Measurements from ENCODE around the gene SNTG2. TPM values are rescaled to one million over a fixed set of nuclear protein-coding genes. Genes with fewer than 3 reads are reported as not detected.

Gene SNTG2
- total RNA-seq, 1 experiment from 2014 or later = not detected

DNA sequence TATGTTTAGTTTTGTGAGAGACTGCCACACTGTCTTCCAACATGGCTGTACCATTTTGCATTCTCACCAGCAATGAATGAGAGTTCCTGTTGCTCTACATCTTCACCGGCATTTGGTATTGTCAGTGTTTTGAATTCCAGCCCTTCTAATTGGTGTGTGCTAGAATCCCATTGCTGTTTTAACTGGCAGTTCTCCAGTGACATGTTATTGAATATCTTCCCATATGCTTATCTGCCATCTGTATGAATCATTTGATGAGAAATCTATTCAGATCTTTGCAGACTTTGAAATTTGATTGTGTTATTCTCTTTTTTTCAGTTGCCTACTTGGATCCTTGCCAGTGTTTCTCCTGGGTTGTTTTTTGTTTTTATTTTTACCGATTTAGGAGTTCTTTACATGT is 99.0 kb downstream of the SNTG2 start:
- TF ChIP-seq, protein P1, sequence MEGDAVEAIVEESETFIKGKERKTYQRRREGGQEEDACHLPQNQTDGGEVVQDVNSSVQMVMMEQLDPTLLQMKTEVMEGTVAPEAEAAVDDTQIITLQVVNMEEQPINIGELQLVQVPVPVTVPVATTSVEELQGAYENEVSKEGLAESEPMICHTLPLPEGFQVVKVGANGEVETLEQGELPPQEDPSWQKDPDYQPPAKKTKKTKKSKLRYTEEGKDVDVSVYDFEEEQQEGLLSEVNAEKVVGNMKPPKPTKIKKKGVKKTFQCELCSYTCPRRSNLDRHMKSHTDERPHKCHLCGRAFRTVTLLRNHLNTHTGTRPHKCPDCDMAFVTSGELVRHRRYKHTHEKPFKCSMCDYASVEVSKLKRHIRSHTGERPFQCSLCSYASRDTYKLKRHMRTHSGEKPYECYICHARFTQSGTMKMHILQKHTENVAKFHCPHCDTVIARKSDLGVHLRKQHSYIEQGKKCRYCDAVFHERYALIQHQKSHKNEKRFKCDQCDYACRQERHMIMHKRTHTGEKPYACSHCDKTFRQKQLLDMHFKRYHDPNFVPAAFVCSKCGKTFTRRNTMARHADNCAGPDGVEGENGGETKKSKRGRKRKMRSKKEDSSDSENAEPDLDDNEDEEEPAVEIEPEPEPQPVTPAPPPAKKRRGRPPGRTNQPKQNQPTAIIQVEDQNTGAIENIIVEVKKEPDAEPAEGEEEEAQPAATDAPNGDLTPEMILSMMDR (IDR thresholded peaks at IDR 0.05; ENCODE audit: insufficient read depth in 1 of 2, low read depth in 1 of 2, low read length in 1 of 2, severe bottlenecking in 1 of 2, unreplicated experiment in 1 of 2) = no peak
- H3K4me3 Mint-ChIP-seq (ENCODE audit: unreplicated experiment) = no peak overlapping the region
- Histone ChIP-seq H3K36me3 (ENCODE audit: control insufficient read depth, insufficient read depth, low read length) (no peaks in the 10 kb centered on the region), H3K4me1 (no peaks in the 10 kb centered on the region), H3K9me3 (no peaks in the 10 kb centered on the region), H3K27me3 (replicated peaks; ENCODE audit: control insufficient read depth, insufficient read depth, low read length) (no peaks in the 10 kb centered on the region), H3K4me3 (ENCODE audit: low read depth, low read length) (no peak overlapping the region)
- POLR2A ChIA-PET = no interaction called here
- H3K4me1 Mint-ChIP-seq (ENCODE audit: low read depth, unreplicated experiment) = no peaks in the 10 kb centered on the region
- H3K27me3 Mint-ChIP-seq (ENCODE audit: insufficient read depth, unreplicated experiment) = peaks cover 6% of the 10 kb centered on the region
- H3K9me3 Mint-ChIP-seq (ENCODE audit: unreplicated experiment) = peaks cover 22% of the 10 kb centered on the region
- no peak overlapping the region for H3K27ac Mint-ChIP-seq (ENCODE audit: unreplicated experiment)
- no TSS peak for BruUV-seq (replicated peaks)
- CTCF ChIA-PET = no interaction called here
- H3K36me3 Mint-ChIP-seq (ENCODE audit: insufficient read depth, unreplicated experiment) = no peaks in the 10 kb centered on the region
- intact Hi-C loops (cut with micrococcal nuclease; ENCODE audit: unreplicated experiment) = no loop called here
- DNase-seq = no peak

DNA sequence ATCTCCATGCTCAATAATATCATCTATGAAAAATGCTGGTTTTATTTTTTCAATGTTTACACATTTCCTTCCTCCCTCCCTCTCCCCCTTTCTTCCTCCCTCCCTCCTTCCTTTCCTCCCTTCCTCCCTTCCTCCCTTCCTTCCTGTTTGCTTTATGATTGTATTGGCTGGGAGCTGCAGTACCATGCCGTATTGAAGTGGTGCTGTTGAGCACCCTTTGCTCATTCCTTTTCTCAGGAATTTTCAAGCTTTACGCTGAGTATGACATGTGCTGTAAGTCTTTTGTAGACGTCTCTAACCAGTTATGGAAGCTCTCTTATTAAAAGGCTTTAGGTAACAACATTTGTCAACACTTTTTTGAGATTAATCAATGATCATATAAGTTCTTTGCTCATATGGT is 100.4 kb downstream of the SNTG2 start:
- Mint-ChIP-seq H3K9me3 (ENCODE audit: unreplicated experiment) (peaks cover 10% of the 10 kb centered on the region), H3K27me3 (ENCODE audit: insufficient read depth, unreplicated experiment) (peaks cover 7% of the 10 kb centered on the region), H3K36me3 (ENCODE audit: insufficient read depth, unreplicated experiment) (no peaks in the 10 kb centered on the region), H3K4me3 (ENCODE audit: unreplicated experiment) (no peak overlapping the region), H3K4me1 (ENCODE audit: low read depth, unreplicated experiment) (no peaks in the 10 kb centered on the region), H3K27ac (ENCODE audit: unreplicated experiment) (no peak overlapping the region)
- Histone ChIP-seq H3K9me3 (no peaks in the 10 kb centered on the region), H3K36me3 (ENCODE audit: control insufficient read depth, insufficient read depth, low read length) (no peaks in the 10 kb centered on the region), H3K4me3 (ENCODE audit: low read depth, low read length) (no peak overlapping the region), H3K4me1 (no peaks in the 10 kb centered on the region), H3K27me3 (replicated peaks; ENCODE audit: control insufficient read depth, insufficient read depth, low read length) (no peaks in the 10 kb centered on the region)
- CTCF ChIA-PET = no interaction called here
- intact Hi-C loops (cut with micrococcal nuclease; ENCODE audit: unreplicated experiment) = no loop called here
- no TSS peak for BruUV-seq (replicated peaks)
- TF ChIP-seq, protein P1 (IDR thresholded peaks at IDR 0.05; ENCODE audit: insufficient read depth in 1 of 2, low read depth in 1 of 2, low read length in 1 of 2, severe bottlenecking in 1 of 2, unreplicated experiment in 1 of 2) = no peak
- no peak for DNase-seq
- POLR2A ChIA-PET = no interaction called here

DNA sequence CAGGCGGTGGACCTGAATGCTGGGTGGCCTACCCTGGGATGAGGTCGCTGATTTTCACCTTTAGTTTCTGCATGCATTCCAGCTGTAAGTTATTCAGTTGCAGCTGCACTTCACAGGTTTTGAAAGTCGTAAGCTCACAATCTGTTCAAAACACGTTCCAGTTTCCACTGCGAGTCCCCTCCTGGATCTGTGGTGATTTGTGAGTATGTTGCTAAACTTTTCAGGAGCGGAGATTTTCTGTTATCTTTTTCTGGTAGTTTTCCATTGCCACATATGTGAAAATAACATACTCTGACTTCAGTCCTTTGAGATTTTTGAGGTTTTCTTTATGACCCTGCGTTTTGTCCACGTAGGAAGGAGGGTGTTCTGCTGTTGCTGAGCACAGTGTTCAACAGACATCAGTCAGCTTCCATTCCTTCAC is 102.1 kb downstream of the SNTG2 start:
- no peaks in the 10 kb centered on the region for H3K4me1 ChIP-seq
- no TSS peak for BruUV-seq (replicated peaks)
- no peaks in the 10 kb centered on the region for H3K4me1 Mint-ChIP-seq (ENCODE audit: low read depth, unreplicated experiment)
- CTCF ChIA-PET = no interaction called here
- intact Hi-C loops (cut with micrococcal nuclease; ENCODE audit: unreplicated experiment) = no loop called here
- no peaks in the 10 kb centered on the region for H3K36me3 Mint-ChIP-seq (ENCODE audit: insufficient read depth, unreplicated experiment)
- no peak overlapping the region for H3K4me3 Mint-ChIP-seq (ENCODE audit: unreplicated experiment)
- DNase-seq = no peak
- no peak overlapping the region for H3K4me3 ChIP-seq (ENCODE audit: low read depth, low read length)
- TF ChIP-seq, protein P1 (IDR thresholded peaks at IDR 0.05; ENCODE audit: insufficient read depth in 1 of 2, low read depth in 1 of 2, low read length in 1 of 2, severe bottlenecking in 1 of 2, unreplicated experiment in 1 of 2) = no peak
- peaks cover 7% of the 10 kb centered on the region for H3K27me3 Mint-ChIP-seq (ENCODE audit: insufficient read depth, unreplicated experiment)
- POLR2A ChIA-PET = no interaction called here
- no peaks in the 10 kb centered on the region for H3K9me3 Mint-ChIP-seq (ENCODE audit: unreplicated experiment)
- H3K27ac Mint-ChIP-seq (ENCODE audit: unreplicated experiment) = no peak overlapping the region
- no peaks in the 10 kb centered on the region for H3K9me3 ChIP-seq
- no peaks in the 10 kb centered on the region for H3K27me3 ChIP-seq (replicated peaks; ENCODE audit: control insufficient read depth, insufficient read depth, low read length)
- no peaks in the 10 kb centered on the region for H3K36me3 ChIP-seq (ENCODE audit: control insufficient read depth, insufficient read depth, low read length)
